Heart left ventricle (tissue), 16 donors: ENCODE results near the gene MTOR. TPM values are rescaled to one million over a fixed set of nuclear protein-coding genes. Genes with fewer than 3 reads are reported as not detected.
A peak's percentile ranks its signal among the peaks of the same experiment; 100 is the strongest.
"Not testable (repeated sequence)": the region's sequence is repeated elsewhere in the genome, so short reads cannot be mapped to it uniquely, and the experiment has no call there.

Experiments
- ATAC-seq, 4 donors: fragments of 200-7000 bp; cut with Tn5 transposase; one replicate each; pipeline ENCODE4 v1.9.1; 2020 to 2022; ENCODE audit warnings: moderate library complexity in 4 of 4, mild to moderate bottlenecking in 3 of 4, moderate number of reproducible peaks in 1 of 4
- DNase-seq, 5 donors: peaks; one replicate each; pipeline ENCODE4 v3.0.0-alpha.2; 2020
- H3K27ac ChIP-seq, 12 donors: fragments of 200-600 bp; sonication (generic) in 4 of 12; one replicate each; pipeline versions ENCODE4 v1.5.0 to v1.8.0; 2016 to 2022; ENCODE audit warnings: mild to moderate bottlenecking in 2 of 12
- H3K27me3 ChIP-seq, 9 donors: fragments of 200-600 bp; sonication (generic) in 2 of 9; one replicate each; pipeline versions ENCODE4 v1.5.1 to v1.8.0; 2016 to 2022; ENCODE audit warnings: mild to moderate bottlenecking in 3 of 9
- H3K36me3 ChIP-seq, 9 donors: fragments of 200-600 bp; sonication (generic) in 2 of 9; one replicate each; pipeline versions ENCODE4 v1.5.0 to v1.8.0; 2018 to 2022; ENCODE audit warnings: mild to moderate bottlenecking in 2 of 9
- H3K4me1 ChIP-seq, 12 donors: fragments of 200-600 bp; sonication (generic) in 4 of 12; one replicate each; pipeline versions ENCODE4 v1.5.0 to v1.8.0; 2016 to 2022; ENCODE audit warnings: mild to moderate bottlenecking in 3 of 12
- H3K4me3 ChIP-seq, 12 donors: fragments of 200-600 bp; sonication (generic) in 4 of 12; one replicate each; pipeline versions ENCODE4 v1.5.0 to v1.8.0; 2017 to 2022; ENCODE audit warnings: mild to moderate bottlenecking in 9 of 12, moderate library complexity in 4 of 12
- H3K9me3 ChIP-seq, 12 donors: fragments of 200-600 bp; sonication (generic) in 4 of 12; one replicate each; pipeline versions ENCODE4 v1.5.0 to v1.8.0; 2016 to 2022; ENCODE audit warnings: mild to moderate bottlenecking in 1 of 12
- CTCF ChIP-seq, 12 donors: fragments of 200-600 bp; sonication (generic) in 4 of 12; IDR thresholded peaks; one replicate each; pipeline versions ENCODE4 v1.5.0 to v1.8.0; 2018 to 2022; ENCODE audit warnings: antibody characterized with exemption in 12 of 12, mild to moderate bottlenecking in 5 of 12
- POLR2A ChIP-seq, 2 donors: fragments of 450-650 bp; IDR thresholded peaks; one replicate each; pipeline ENCODE4 v1.6.1; 2017; ENCODE audit warnings: antibody characterized with exemption in 2 of 2, mild to moderate bottlenecking in 2 of 2, moderate library complexity in 2 of 2
- WGBS, 4 donors: extraction: QIAGEN DNeasy Blood & Tissue Kit in 2 of 4; methylation state at CpG; one replicate each; pipeline versions ENCODE4 v1.1.5 to v1.1.7; 2013 to 2018; 5-methylcytosine and 5-hydroxymethylcytosine counted together
- intact Hi-C, 10 donors: fragments of 100-400 bp; cut with DNase I; formaldehyde crosslinking; loops; one replicate each; pipeline versions ENCODE4 v1.11.1 to v1.14.2; 2022
- polyA plus RNA-seq, 2 donors: library from polyadenylated mRNA; stranded (reverse); fragments of 200-250 nt; gene quantifications; one replicate each; pipeline ENCODE4 v1.2.3, GENCODE V29; 2013
- total RNA-seq, 9 donors: library from RNA; depleted of rRNA in 2 of 9; stranded (reverse); fragments of >200 nt in 2 of 9; fragmentation: NEBNext Ultra II Directional in 3 of 9; extraction: Animal tissue kit (Norgen Biotek cat#: 25700) in 3 of 9; gene quantifications; one replicate each; pipeline versions ENCODE4 v1.1.0 to v1.2.4, GENCODE V29; 2016 to 2023
- donor health status: ischemic (EF 13 %, LVEDD 7.1; RV severe dilation, severe dysfunction).
- donor health status: healthy with polysubstance abuse.
- donor health status: DM: no; HTN: yes; CAD: no.
- donor health status: DM: no; HTN: no; CAD: no.
- donor health status: ischemic (EF 25% LVEDD 6.9; RV normal size, moderate dysfunction).
- donor health status: ischemic (EF 25% LVEDD 5.7; RV mildly dilated, moderate dysfunction).
- donor health status: healthy.
- donor health status: DM: yes; HTN: yes; CAD: no.
- donor health status: ischemic (EF 35%, LVEDD 5.7; RV mildly dilated, moderate dysfunction).
- donor health status: nonischemic (EF 11% LVEDD 7.7; RV severe dilation, severe dysfunction).
- donor health status: DM: yes; HTN: yes; CAD: no.
- donor health status: PGD.
- donor health status: ischemic (EF 29% LVEDD 5.4; RV normal size, mild dysfunction).
- donor health status: nonischemic (EF 23%, LVEDD 6.1; RV moderate dilation, normal function).

Gene MTOR
- total and polyA plus RNA-seq, 11 donors: 17.4 to 43.6 (median 36.7) TPM

DNA sequence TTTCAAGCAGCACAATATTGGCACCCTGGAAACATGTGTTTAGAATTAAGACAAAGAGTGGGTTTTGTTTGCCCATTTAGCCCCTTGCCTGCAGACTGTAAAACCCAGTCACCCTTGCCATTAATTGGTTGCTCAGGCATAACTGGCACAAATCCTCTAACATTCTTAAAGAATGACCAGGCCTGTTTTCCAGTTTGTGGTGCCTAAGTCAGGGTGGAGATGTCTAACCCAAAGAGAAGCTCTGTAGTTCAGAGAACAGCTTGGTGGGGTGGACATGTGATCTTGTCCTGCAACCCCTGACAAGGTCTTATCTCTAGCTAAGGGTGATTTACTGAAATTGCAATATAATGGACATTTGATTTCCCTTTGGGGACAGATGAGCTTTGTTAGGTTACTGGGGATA lies 82.0 kb downstream of the MTOR start:
- Histone ChIP-seq H3K27ac (no peak overlapping the region), H3K4me3 (no peak overlapping the region), H3K9me3 (no peaks in the 10 kb centered on the region), H3K36me3 (peaks cover 0 to 78% (median 35%) of the 10 kb centered on the region in 9 donors), H3K27me3 (no peaks in the 10 kb centered on the region), H3K4me1 (peaks cover 6 to 45% (median 32%) of the 10 kb centered on the region in 12 donors)
- ATAC-seq (no peak), DNase-seq (no peak)
- TF ChIP-seq POLR2A (IDR thresholded peaks at IDR 0.05) (no peak), CTCF (IDR thresholded peaks at IDR 0.05) (no peak)
- intact Hi-C loops: no loop called here

DNA sequence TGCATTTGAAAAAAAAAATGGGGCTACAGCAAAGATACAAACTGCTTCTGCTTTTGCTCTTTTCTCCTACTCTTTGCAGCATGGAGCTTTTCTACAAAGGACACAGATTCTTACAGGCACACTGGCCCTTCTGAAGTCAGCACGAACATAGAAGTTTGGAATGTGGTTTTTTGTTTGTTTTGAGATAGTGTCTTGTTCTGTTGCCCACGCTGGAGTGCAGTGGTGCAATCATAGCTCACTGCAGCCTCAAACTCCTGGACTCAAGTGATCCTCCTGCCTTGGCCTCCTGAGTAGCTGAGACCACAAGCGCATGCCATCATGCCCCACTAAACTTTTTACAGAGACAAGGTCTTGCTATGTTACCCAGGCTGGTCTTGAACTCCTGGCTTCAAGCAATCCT lies 82.6 kb downstream of the MTOR start:
- H3K27me3 ChIP-seq, H3K27ac ChIP-seq, ATAC-seq, intact Hi-C loops, DNase-seq, H3K9me3 ChIP-seq, H3K4me3 ChIP-seq: not testable (repeated sequence)
- Histone ChIP-seq H3K4me1 (peaks cover 6 to 47% (median 32%) of the 10 kb centered on the region in 12 donors), H3K36me3 (peaks cover 0 to 74% (median 29%) of the 10 kb centered on the region in 9 donors)
- WGBS, 4 donors: 66 to 82% (median 74%) methylated on average over 3 of the region's 3 CpGs

- TF ChIP-seq CTCF (IDR thresholded peaks at IDR 0.05): no peak
- no peak for TF ChIP-seq POLR2A (IDR thresholded peaks at IDR 0.05)
- peak overlapping the region in 1 of 12 donors; percentile 36 for H3K27ac ChIP-seq
- no peak for DNase-seq
- intact Hi-C loops: no loop called here
- ATAC-seq: no peak
- H3K27me3 ChIP-seq: no peaks in the 10 kb centered on the region
- H3K4me1 ChIP-seq: peaks cover 6 to 51% (median 32%) of the 10 kb centered on the region in 12 donors
- peaks cover 0 to 68% (median 23%) of the 10 kb centered on the region in 9 donors for H3K36me3 ChIP-seq
- no peaks in the 10 kb centered on the region for H3K9me3 ChIP-seq
- no peak overlapping the region for H3K4me3 ChIP-seq
Measured at GRCh38 chr1:11179125-11179524, 83.2 kb downstream of the MTOR start.

DNA sequence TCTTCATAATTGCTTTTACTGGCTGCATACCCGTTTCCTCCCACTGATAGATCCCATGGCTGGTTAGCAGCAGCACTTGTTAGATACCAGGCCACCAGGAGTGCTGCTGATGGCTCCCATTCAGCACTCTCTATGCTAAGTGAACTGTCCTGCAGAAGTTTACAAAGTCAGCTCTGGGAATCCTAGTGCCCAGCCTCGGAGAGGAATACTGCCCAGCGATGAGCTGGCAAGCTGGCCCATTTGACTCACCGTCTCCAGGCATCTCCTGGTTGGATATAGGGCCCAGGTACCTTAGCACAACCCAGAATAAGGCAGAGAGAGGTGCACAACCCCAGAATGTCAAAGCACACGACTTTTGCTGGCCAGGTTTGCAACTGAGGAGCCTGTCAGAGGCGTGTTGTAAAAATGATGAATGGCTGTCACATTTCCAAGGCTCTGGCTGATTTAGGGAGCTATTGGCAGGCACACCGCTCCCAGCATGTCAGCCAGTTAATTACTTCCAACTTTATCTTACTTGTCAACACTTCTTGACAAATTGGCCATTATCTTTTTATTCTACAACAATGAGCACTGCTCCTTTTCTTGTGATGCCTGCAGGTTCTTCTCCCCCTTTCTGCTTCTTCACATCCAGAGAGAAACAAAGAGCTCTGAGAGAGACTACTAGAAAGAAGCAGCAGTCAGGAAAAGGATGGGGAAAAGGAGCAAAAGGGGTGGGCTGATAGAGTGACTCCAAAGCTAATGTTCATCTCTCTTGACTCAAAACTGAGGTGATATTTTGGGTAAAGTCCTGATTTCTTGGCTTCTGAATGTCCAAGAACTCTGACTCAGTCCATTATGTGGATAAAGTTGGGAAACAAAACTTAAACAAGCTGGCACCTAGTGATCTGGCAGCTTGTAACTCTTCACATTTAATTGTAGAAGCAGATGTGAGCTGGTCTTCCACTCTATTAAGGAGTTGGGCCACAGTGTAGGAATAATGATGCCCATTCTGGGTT lies 84.0 kb downstream of the MTOR start:
- DNase-seq: peak in 2 of 5 donors; percentile 29 to 47
- WGBS, 4 donors: 38 to 52% (median 47%) methylated on average over 5 to 7 of the region's 7 CpGs
- Histone ChIP-seq H3K4me3 (no peak overlapping the region), H3K9me3 (no peaks in the 10 kb centered on the region), H3K27me3 (no peaks in the 10 kb centered on the region), H3K27ac (peak overlapping the region in 4 of 12 donors; percentile 7 to 36 (median 18)), H3K36me3 (peaks cover 0 to 60% (median 17%) of the 10 kb centered on the region in 9 donors), H3K4me1 (peaks cover 6 to 51% (median 32%) of the 10 kb centered on the region in 12 donors)
- TF ChIP-seq CTCF (IDR thresholded peaks at IDR 0.05) (no peak), POLR2A (IDR thresholded peaks at IDR 0.05) (no peak)
- ATAC-seq: peak; percentile 34 to 69 (median 52)
- intact Hi-C loops: no loop called here
